HL-60 (cell line): Measurements from ENCODE around the gene TMEM95.
"Not testable (repeated sequence)": the region's sequence is repeated elsewhere in the genome, so short reads cannot be mapped to it uniquely, and the experiment has no call there.

Source experiments
- DNase-seq, 2 experiments: peaks; one replicate each; pipeline ENCODE4 v3.0.0-alpha.2; 2010 to 2020; ENCODE audit warnings: low read depth in 1 of 2, low spot score in 1 of 2
- H3K27ac ChIP-seq: fragments of 250-450 bp; sonication (Bioruptor Pico); replicated peaks from 2 replicates; pipeline ENCODE4 v1.5.1; 2020; ENCODE audit warnings: mild to moderate bottlenecking, moderate library complexity
- H3K27me3 ChIP-seq: fragments of 250-450 bp; sonication (Bioruptor Pico); 2 replicates; pipeline ENCODE4 v1.5.1; 2021; ENCODE audit warnings: mild to moderate bottlenecking, moderate library complexity; ENCODE audit not compliant: insufficient read depth, poor library complexity, severe bottlenecking
- H3K4me3 ChIP-seq: replicated peaks from 2 replicates; pipeline ENCODE4 v1.5.1; 2011; ENCODE audit warnings: mild to moderate bottlenecking, control low read depth, low read length; ENCODE audit not compliant: insufficient read depth
- CTCF ChIP-seq: IDR thresholded peaks from one replicate; pipeline ENCODE4 v1.5.1; 2011; ENCODE audit warnings: low read length, control low read depth, inconsistent platforms; ENCODE audit not compliant: insufficient read depth
- GABPA ChIP-seq: IDR thresholded peaks from 2 replicates; pipeline ENCODE4 v1.6.1; 2012; ENCODE audit warnings: low read depth
- POLR2AphosphoS5 ChIP-seq: IDR thresholded peaks from 2 replicates; pipeline ENCODE4 v1.6.1; 2012; ENCODE audit warnings: low read depth
- REST ChIP-seq: IDR thresholded peaks from 2 replicates; pipeline ENCODE4 v1.6.1; 2012; ENCODE audit warnings: low read depth; ENCODE audit not compliant: insufficient replicate concordance
- SPI1 ChIP-seq: IDR thresholded peaks from 2 replicates; pipeline ENCODE4 v1.6.1; 2012; ENCODE audit warnings: low read depth, mild to moderate bottlenecking, borderline replicate concordance

The TMEM95 gene

GRCh38 chr17:7336240-7337175 is 18.4 kb upstream of the TMEM95 start, which contains the start of gene ACAP1:
TSS of gene ACAP1 (plus strand) at chr17:7336529. CDS start at chr17:7336735, 206 bp downstream.
- peak within 1 kb of the TSS; percentile 92 for H3K27ac ChIP-seq
- no peaks in the 10 kb centered on the region for H3K27me3 ChIP-seq

GRCh38 chr17:7337600-7337999 is 17.4 kb upstream of the TMEM95 start:
- TF ChIP-seq SPI1: peak; percentile 18; the same call in 1 of the 2 replicates
- peak overlapping the region; percentile 92 for H3K27ac ChIP-seq
- H3K4me3 ChIP-seq: peak overlapping the region; percentile 64
- not testable (repeated sequence) for DNase-seq, H3K27me3 ChIP-seq

More at GRCh38 chr17:7336240-7337175, 18.4 kb upstream of the TMEM95 start, which contains the start of gene ACAP1:
- TF ChIP-seq SPI1: no peak
- no peak for TF ChIP-seq REST
- TF ChIP-seq GABPA: no peak
- no peak for TF ChIP-seq CTCF
- no peak for TF ChIP-seq POLR2AphosphoS5
- H3K4me3 ChIP-seq: peak within 1 kb of the TSS; percentile 64
- DNase-seq: peak; percentile 40 to 80

- DNase-seq: no peak
- Histone ChIP-seq H3K27ac (no peak overlapping the region), H3K27me3 (no peaks in the 10 kb centered on the region), H3K4me3 (no peak overlapping the region)
- TF ChIP-seq POLR2AphosphoS5: no peak
- no peak for TF ChIP-seq SPI1
- TF ChIP-seq GABPA: no peak
- TF ChIP-seq CTCF: no peak
- TF ChIP-seq REST: no peak
Measured at GRCh38 chr17:7340179-7340578, 14.8 kb upstream of the TMEM95 start.

- no peak for DNase-seq
- Histone ChIP-seq H3K27me3 (no peaks in the 10 kb centered on the region), H3K27ac (no peak overlapping the region), H3K4me3 (no peak overlapping the region)
- TF ChIP-seq SPI1 (no peak), POLR2AphosphoS5 (no peak), GABPA (no peak)
Measured at GRCh38 chr17:7341842-7342241, 13.1 kb upstream of the TMEM95 start.
